HEK293T (cell line): ENCODE data around the gene KCTD11.

ENCODE experiments used
- CTCF ChIA-PET: fragments of 350-600 bp; formaldehyde crosslinking; extraction: SDS; loops from one replicate; lab custom pipeline; 2021; ENCODE audit warnings: antibody characterized with exemption, inconsistent platforms; lab: Yijun Ruan, JAX
- POLR2A ChIA-PET: fragments of 350-600 bp; formaldehyde crosslinking; extraction: SDS; loops from one replicate; lab custom pipeline; 2020; ENCODE audit warnings: antibody characterized with exemption, inconsistent platforms; lab: Yijun Ruan, JAX
- DNase-seq: peaks from one replicate; pipeline ENCODE4 v3.0.0; 2012; ENCODE audit warnings: mixed read lengths; ENCODE audit errors: extremely low spot score
- ARNT ChIP-seq: fragments of 450-650 bp; IDR thresholded peaks from 2 replicates; pipeline ENCODE4 v1.6.1; 2017; ENCODE audit warnings: mild to moderate bottlenecking
- BHLHE40 ChIP-seq: fragments of 450-650 bp; IDR thresholded peaks from 2 replicates; pipeline ENCODE4 v1.6.1; 2016; ENCODE audit warnings: mild to moderate bottlenecking, moderate library complexity, borderline replicate concordance
- CTBP1 ChIP-seq: fragments of 450-650 bp; IDR thresholded peaks from 2 replicates; pipeline ENCODE4 v1.6.1; 2016; ENCODE audit warnings: borderline replicate concordance
- ELF4 ChIP-seq: fragments of 450-650 bp; IDR thresholded peaks from 2 replicates; pipeline ENCODE4 v1.6.1; 2017; ENCODE audit warnings: antibody characterized with exemption
- FOXA1 ChIP-seq: fragments of 450-650 bp; IDR thresholded peaks from 2 replicates; pipeline ENCODE4 v1.6.1; 2016; ENCODE audit warnings: mild to moderate bottlenecking
- FOXK2 ChIP-seq: fragments of 450-650 bp; IDR thresholded peaks from 2 replicates; pipeline ENCODE4 v1.6.1; 2016; ENCODE audit warnings: mild to moderate bottlenecking
- FOXM1 ChIP-seq: fragments of 450-650 bp; IDR thresholded peaks from 2 replicates; pipeline ENCODE4 v1.6.1; 2017; ENCODE audit warnings: mild to moderate bottlenecking, borderline replicate concordance
- HDGF ChIP-seq: fragments of 450-650 bp; IDR thresholded peaks from 2 replicates; pipeline ENCODE4 v1.6.1; 2017; ENCODE audit warnings: antibody characterized with exemption, borderline replicate concordance
- L3MBTL2 ChIP-seq: fragments of 450-650 bp; conservative IDR thresholded peaks from 2 replicates; pipeline ENCODE4 v1.6.1; 2016; ENCODE audit warnings: mild to moderate bottlenecking
- LEF1 ChIP-seq: fragments of 450-650 bp; IDR thresholded peaks from 2 replicates; pipeline ENCODE4 v1.6.1; 2017; ENCODE audit warnings: mild to moderate bottlenecking, borderline replicate concordance
- NFRKB ChIP-seq: fragments of 450-650 bp; IDR thresholded peaks from 2 replicates; pipeline ENCODE4 v1.6.1; 2016; ENCODE audit warnings: mild to moderate bottlenecking, moderate library complexity
- PKNOX1 ChIP-seq: fragments of 450-650 bp; IDR thresholded peaks from 2 replicates; pipeline ENCODE4 v1.6.1; 2016
- SP1 ChIP-seq: fragments of 450-650 bp; IDR thresholded peaks from 2 replicates; pipeline ENCODE4 v1.6.1; 2017
- SUZ12 ChIP-seq: fragments of 450-650 bp; IDR thresholded peaks from 2 replicates; pipeline ENCODE4 v1.6.1; 2016; ENCODE audit warnings: mild to moderate bottlenecking
- TARDBP ChIP-seq: fragments of 450-650 bp; IDR thresholded peaks from 2 replicates; pipeline ENCODE4 v1.6.1; 2016
- ZNF384 ChIP-seq: fragments of 450-650 bp; IDR thresholded peaks from 2 replicates; pipeline ENCODE4 v1.6.1; 2016

The KCTD11 gene

GRCh38 chr17:7394452-7395191, 42.7 kb downstream of the KCTD11 start, which contains the start of gene PLSCR3:
TSS of gene PLSCR3 (minus strand) at chr17:7394525. CDS start at chr17:7394110, 415 bp downstream.
- POLR2A ChIA-PET = interaction anchor here (0.6 to 1.0 kb wide), 4 partner anchors 10 to 32 kb away, joined by 3 to 4 read pairs (median 3); partner anchors contain the start of gene TMEM256
- peak; percentile 89 for DNase-seq
- CTCF ChIA-PET = no interaction called here
- TF ChIP-seq PKNOX1 = no peak; the same call in 1 of the 2 replicates
- TF ChIP-seq LEF1 = peak; percentile 57; the same call in 1 of the 2 replicates
- TF ChIP-seq L3MBTL2 = peak; percentile 92

- TF ChIP-seq FOXK2 = no peak
- no peak for TF ChIP-seq NFRKB
- no peak for TF ChIP-seq PKNOX1
- no peak for TF ChIP-seq BHLHE40
- no peak for TF ChIP-seq FOXA1
- no peak for TF ChIP-seq CTBP1
- TF ChIP-seq ELF4 = no peak
- TF ChIP-seq ZNF384 = no peak
- TF ChIP-seq SUZ12 = no peak
- TF ChIP-seq LEF1 = no peak
- no peak for TF ChIP-seq FOXM1
- no peak for TF ChIP-seq L3MBTL2
- no peak for TF ChIP-seq TARDBP
- TF ChIP-seq SP1 = no peak
- no peak for TF ChIP-seq HDGF
- ChIA-PET CTCF (no interaction called here), POLR2A (interaction anchor here (0.9 kb wide), 1 partner anchor 8 kb away, joined by 4 read pairs; the partner anchor contains the start of gene TMEM256)
- no peak for DNase-seq
Observed at GRCh38 chr17:7396147-7396546, 44.2 kb downstream of the KCTD11 start.

GRCh38 chr17:7398612-7399011, 46.6 kb downstream of the KCTD11 start:
- ChIA-PET POLR2A (interaction anchor here (1.2 to 1.6 kb wide), 5 partner anchors 10 to 148 kb away, joined by 3 to 4 read pairs (median 3); no protein-coding TSS in a partner anchor), CTCF (no interaction called here)
- DNase-seq = no peak
- TF ChIP-seq NFRKB = no peak
- TF ChIP-seq ZNF384 = peak; percentile 57; the same call in 1 of the 2 replicates

- no peak for DNase-seq
- CTCF ChIA-PET = interaction anchor here (0.6 kb wide), 1 partner anchor 856 kb away, joined by 4 read pairs; no protein-coding TSS in a partner anchor
- no peak for TF ChIP-seq LEF1
- TF ChIP-seq HDGF = no peak
- TF ChIP-seq FOXA1 = no peak
- no peak for TF ChIP-seq ZNF384
- no peak for TF ChIP-seq SUZ12
- TF ChIP-seq ARNT = no peak
- TF ChIP-seq TARDBP = no peak
- no peak for TF ChIP-seq FOXK2
- TF ChIP-seq CTBP1 = no peak
- TF ChIP-seq NFRKB = no peak
- TF ChIP-seq ELF4 = no peak
- no peak for TF ChIP-seq PKNOX1
- TF ChIP-seq SP1 = no peak
- TF ChIP-seq FOXM1 = no peak
- TF ChIP-seq L3MBTL2 = no peak
- no peak for TF ChIP-seq BHLHE40
- POLR2A ChIA-PET = interaction anchor here (1.0 to 2.1 kb wide), 7 partner anchors 15 to 136 kb away, joined by 3 to 25 read pairs (median 5); partner anchors contain the start of gene CHRNB1
Observed at GRCh38 chr17:7403043-7403726, 51.2 kb downstream of the KCTD11 start.

- POLR2A ChIA-PET = interaction anchor here (0.6 to 2.1 kb wide), 26 partner anchors 8 to 284 kb away, joined by 3 to 25 read pairs (median 4); partner anchors contain the start of genes CHRNB1, PLSCR3, TMEM102 and TP53
- peak; percentile 30 for DNase-seq
- CTCF ChIA-PET = interaction anchor here (0.6 kb wide), 3 partner anchors 43 to 855 kb away, joined by 3 to 4 read pairs (median 3); no protein-coding TSS in a partner anchor
- TF ChIP-seq SUZ12 = no peak
- no peak for TF ChIP-seq ELF4
- TF ChIP-seq CTBP1 = no peak
- TF ChIP-seq HDGF = no peak
- no peak for TF ChIP-seq FOXA1
- TF ChIP-seq LEF1 = no peak
- no peak for TF ChIP-seq NFRKB
- no peak for TF ChIP-seq BHLHE40
- TF ChIP-seq FOXK2 = no peak
- TF ChIP-seq FOXM1 = no peak
- no peak for TF ChIP-seq PKNOX1
- no peak for TF ChIP-seq SP1
- TF ChIP-seq ARNT = no peak
- TF ChIP-seq L3MBTL2 = no peak
- TF ChIP-seq ZNF384 = no peak
- no peak for TF ChIP-seq TARDBP
Observed at GRCh38 chr17:7403727-7403976, 51.7 kb downstream of the KCTD11 start.
